ENCODE results near the gene SDK1. TPM values are rescaled to one million over a fixed set of nuclear protein-coding genes. Genes with fewer than 3 reads are reported as not detected.
A peak's percentile ranks its signal among the peaks of the same experiment; 100 is the strongest.

Gene SDK1
- total and polyA plus RNA-seq, 12 donors: 1.0 to 5.3 (median 3.2) TPM

DNA sequence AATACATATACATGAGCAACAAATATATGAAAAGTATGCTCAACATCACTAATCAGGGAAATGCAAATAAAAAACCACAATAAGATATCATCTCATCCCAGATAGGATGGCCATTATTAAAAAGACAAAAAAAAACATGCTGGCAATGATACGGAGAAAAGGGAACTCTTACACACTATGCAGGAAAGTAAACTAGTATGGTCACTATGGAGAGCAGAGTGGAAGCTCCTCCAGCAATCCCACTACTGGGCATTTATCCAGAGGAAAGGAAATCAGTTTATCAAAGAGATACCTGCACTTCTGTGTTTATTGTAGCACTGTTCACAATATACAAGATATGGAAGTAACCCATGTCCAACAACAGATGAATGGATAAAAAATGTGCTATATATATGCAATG lies 217.5 kb downstream of the SDK1 start:
- ATAC-seq (no peak), DNase-seq (no peak)
- TF ChIP-seq, protein P1, sequence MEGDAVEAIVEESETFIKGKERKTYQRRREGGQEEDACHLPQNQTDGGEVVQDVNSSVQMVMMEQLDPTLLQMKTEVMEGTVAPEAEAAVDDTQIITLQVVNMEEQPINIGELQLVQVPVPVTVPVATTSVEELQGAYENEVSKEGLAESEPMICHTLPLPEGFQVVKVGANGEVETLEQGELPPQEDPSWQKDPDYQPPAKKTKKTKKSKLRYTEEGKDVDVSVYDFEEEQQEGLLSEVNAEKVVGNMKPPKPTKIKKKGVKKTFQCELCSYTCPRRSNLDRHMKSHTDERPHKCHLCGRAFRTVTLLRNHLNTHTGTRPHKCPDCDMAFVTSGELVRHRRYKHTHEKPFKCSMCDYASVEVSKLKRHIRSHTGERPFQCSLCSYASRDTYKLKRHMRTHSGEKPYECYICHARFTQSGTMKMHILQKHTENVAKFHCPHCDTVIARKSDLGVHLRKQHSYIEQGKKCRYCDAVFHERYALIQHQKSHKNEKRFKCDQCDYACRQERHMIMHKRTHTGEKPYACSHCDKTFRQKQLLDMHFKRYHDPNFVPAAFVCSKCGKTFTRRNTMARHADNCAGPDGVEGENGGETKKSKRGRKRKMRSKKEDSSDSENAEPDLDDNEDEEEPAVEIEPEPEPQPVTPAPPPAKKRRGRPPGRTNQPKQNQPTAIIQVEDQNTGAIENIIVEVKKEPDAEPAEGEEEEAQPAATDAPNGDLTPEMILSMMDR (IDR thresholded peaks at IDR 0.05): no peak
- H3K27ac ChIP-seq: no peak overlapping the region
- intact Hi-C loops (cut with DNase I): no loop called here
- WGBS, 2 donors: 48 to 56% methylated on average over 1 of the region's 1 CpG
- no peaks in the 10 kb centered on the region for H3K4me1 ChIP-seq
- H3K36me3 ChIP-seq: no peaks in the 10 kb centered on the region
- H3K27me3 ChIP-seq: peaks cover 0 to 3% (median 0%) of the 10 kb centered on the region in 7 donors
- no peak overlapping the region for H3K4me3 ChIP-seq
- no peaks in the 10 kb centered on the region for H3K9me3 ChIP-seq

- Histone ChIP-seq H3K36me3 (no peaks in the 10 kb centered on the region), H3K4me3 (no peak overlapping the region), H3K9me3 (no peaks in the 10 kb centered on the region), H3K27ac (no peak overlapping the region), H3K27me3 (peaks cover 0 to 5% (median 0%) of the 10 kb centered on the region in 7 donors), H3K4me1 (no peaks in the 10 kb centered on the region)
- ATAC-seq (peak in 1 of 8 donors; percentile 82), DNase-seq (no peak)
- TF ChIP-seq, protein P1 (IDR thresholded peaks at IDR 0.05): no peak
- 8 to 22% methylated on average over 2 of the region's 2 CpGs for WGBS, 2 donors
- intact Hi-C loops (cut with DNase I): no loop called here
These were observed 219.2 kb downstream of the SDK1 start for GRCh38 chr7:3520206-3520605.

DNA sequence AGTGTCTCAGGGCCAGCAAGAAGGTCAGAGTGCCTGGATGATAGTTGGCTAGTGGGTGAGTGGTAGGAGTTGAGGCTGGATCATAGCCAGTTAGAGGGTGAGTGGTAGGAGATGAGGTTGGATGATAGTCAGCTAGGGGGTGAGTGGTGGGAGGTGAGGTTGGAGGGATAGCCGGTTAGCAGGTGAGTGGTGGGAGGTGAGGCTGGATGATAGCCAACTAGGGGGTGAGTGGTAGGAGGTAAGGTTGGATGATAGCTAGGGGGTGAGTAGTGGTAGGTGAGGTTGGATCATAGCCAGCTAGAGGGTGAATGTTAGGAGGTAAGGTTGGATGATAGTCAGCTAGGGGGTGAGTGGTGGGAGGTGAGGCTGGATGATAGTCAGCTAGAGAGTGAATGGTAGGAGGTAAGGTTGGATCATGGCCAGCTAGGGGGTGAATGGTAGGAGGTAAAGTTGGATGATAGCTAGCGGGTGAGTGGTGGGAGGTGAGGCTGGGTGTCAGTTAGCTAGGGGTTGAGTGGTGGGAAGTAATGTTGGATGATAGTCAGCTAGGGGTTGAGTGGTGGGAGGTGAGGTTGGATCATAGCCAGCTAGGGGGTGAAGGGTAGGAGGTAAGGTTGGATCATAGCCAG lies 226.6 kb downstream of the SDK1 start:
- DNase-seq: no peak
- intact Hi-C loops (cut with DNase I): no loop called here
- Histone ChIP-seq H3K27ac (no peak overlapping the region), H3K36me3 (no peaks in the 10 kb centered on the region), H3K27me3 (peaks cover 0 to 5% (median 0%) of the 10 kb centered on the region in 7 donors), H3K4me3 (no peak overlapping the region), H3K9me3 (no peaks in the 10 kb centered on the region), H3K4me1 (no peaks in the 10 kb centered on the region)
- no peak for ATAC-seq
- TF ChIP-seq, protein P1 (IDR thresholded peaks at IDR 0.05): no peak
- 98% methylated on average over 2 of the region's 2 CpGs for WGBS, 2 donors

DNA sequence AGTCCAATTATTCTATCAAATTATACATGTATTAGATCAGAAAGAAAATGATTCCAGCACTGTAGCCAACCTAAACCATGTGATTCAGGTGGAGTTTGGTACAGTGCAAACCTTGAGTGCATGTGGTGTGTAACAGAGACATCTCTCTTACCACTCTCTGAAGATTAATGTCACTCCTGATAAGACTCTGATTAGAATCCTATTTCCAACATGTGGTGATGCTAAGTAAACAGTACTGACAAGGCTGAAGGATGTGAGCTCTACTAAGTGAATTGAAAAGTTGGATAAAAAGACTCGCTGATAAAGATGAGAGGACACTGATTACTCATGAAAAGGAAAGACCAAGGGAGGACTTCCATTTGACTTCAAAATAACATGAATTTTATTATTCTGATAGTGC lies 232.0 kb downstream of the SDK1 start:
- no peaks in the 10 kb centered on the region for H3K4me1 ChIP-seq
- H3K4me3 ChIP-seq: no peak overlapping the region
- H3K9me3 ChIP-seq: no peaks in the 10 kb centered on the region
- DNase-seq: no peak
- whole genome bisulfite sequencing, 2 donors: 66 to 67% methylated on average over 1 of the region's 1 CpG
- H3K36me3 ChIP-seq: no peaks in the 10 kb centered on the region
- intact Hi-C loops (cut with DNase I): no loop called here
- no peak overlapping the region for H3K27ac ChIP-seq
- TF ChIP-seq, protein P1 (IDR thresholded peaks at IDR 0.05): no peak
- no peaks in the 10 kb centered on the region for H3K27me3 ChIP-seq
- ATAC-seq: no peak

All from heart right ventricle (tissue), 16 donors.